OCI-LY7 (cell line): Measurements from ENCODE around the gene HMCN1. TPM values are rescaled to one million over a fixed set of nuclear protein-coding genes. Genes with fewer than 3 reads are reported as not detected.

Source experiments
- BruUV-seq: library from RNA; stranded (reverse); fragments of 400-500 nt; replicated peaks from 2 replicates; lab custom pipeline; 2021; lab: Mats Ljungman, UMichigan
- CTCF ChIA-PET: fragments of 300-600 bp; sonication (Branson Sonifier 250); formaldehyde crosslinking; loops from one replicate; lab custom pipeline; 2022; ENCODE audit warnings: antibody characterized with exemption; ENCODE audit not compliant: unreplicated experiment; lab: Charles Lee
- POLR2A ChIA-PET: fragments of 300-600 bp; sonication (Branson Sonifier 250); formaldehyde crosslinking; loops from one replicate; lab custom pipeline; 2022; ENCODE audit warnings: antibody characterized with exemption; lab: Charles Lee
- DNase-seq: peaks from one replicate; pipeline ENCODE4 v3.0.0-alpha.2; 2015; ENCODE audit warnings: low spot score
- H2AFZ ChIP-seq: fragments of 200-600 bp; sonication (generic), shearing (Covaris generic); 2 replicates; pipeline ENCODE4 v1.6.1; 2014; ENCODE audit warnings: mild to moderate bottlenecking, antibody characterized with exemption, low read length, moderate library complexity
- H3K27ac ChIP-seq: fragments of 200-600 bp; sonication (generic); 2 replicates; pipeline ENCODE4 v1.5.1; 2014; ENCODE audit warnings: mixed run types, low read depth, mild to moderate bottlenecking, moderate library complexity, low read length, inconsistent platforms; ENCODE audit not compliant: poor library complexity, severe bottlenecking
- H3K36me3 ChIP-seq: fragments of 200-600 bp; sonication (generic); 2 replicates; pipeline ENCODE4 v1.6.1; 2014; ENCODE audit warnings: mild to moderate bottlenecking, antibody characterized with exemption, low read length, moderate library complexity, mixed read lengths; ENCODE audit not compliant: insufficient read depth
- H3K4me1 ChIP-seq: fragments of 200-600 bp; sonication (generic); 2 replicates; pipeline ENCODE4 v1.5.1; 2014; ENCODE audit warnings: mild to moderate bottlenecking, low read length; ENCODE audit not compliant: insufficient read depth, poor library complexity, severe bottlenecking
- H3K4me2 ChIP-seq: fragments of 200-600 bp; sonication (generic); 2 replicates; pipeline ENCODE4 v1.6.1; 2014; ENCODE audit warnings: mild to moderate bottlenecking, low read length
- H3K4me3 ChIP-seq: fragments of 200-600 bp; sonication (generic); 2 replicates; pipeline ENCODE4 v1.5.1; 2014; ENCODE audit warnings: mild to moderate bottlenecking, low read depth, low read length; ENCODE audit not compliant: poor library complexity, severe bottlenecking
- H3K79me2 ChIP-seq: fragments of 200-600 bp; sonication (generic); 2 replicates; pipeline ENCODE4 v1.6.1; 2016; ENCODE audit warnings: low read depth, mild to moderate bottlenecking, low read length, moderate library complexity, mixed read lengths; ENCODE audit not compliant: insufficient read depth
- H3K9me2 ChIP-seq: fragments of 200-600 bp; sonication (generic); 2 replicates; pipeline ENCODE4 v1.6.1; 2016; ENCODE audit warnings: mild to moderate bottlenecking, low read length, mixed read lengths; ENCODE audit not compliant: insufficient read depth
- H3K9me3 ChIP-seq: fragments of 200-600 bp; sonication (generic); 2 replicates; pipeline ENCODE4 v1.6.1; 2014; ENCODE audit warnings: mild to moderate bottlenecking, mixed run types, low read length, mixed read lengths
- H4K20me1 ChIP-seq: fragments of 200-600 bp; sonication (generic); 2 replicates; pipeline ENCODE4 v1.6.1; 2014; ENCODE audit warnings: mild to moderate bottlenecking, antibody characterized with exemption, low read length, moderate library complexity, mixed read lengths; ENCODE audit not compliant: insufficient read depth
- EZH2phosphoT487 ChIP-seq: fragments of 200-600 bp; sonication (generic); IDR thresholded peaks from 2 replicates; pipeline ENCODE4 v1.6.1; 2018; ENCODE audit warnings: low read depth, borderline replicate concordance, mild to moderate bottlenecking, mixed run types, antibody characterized with exemption, low read length, moderate library complexity, mixed read lengths
- intact Hi-C: fragments of 100-400 bp; cut with micrococcal nuclease; formaldehyde crosslinking; loops from one replicate; pipeline ENCODE4 v1.10.0; 2022; ENCODE audit not compliant: unreplicated experiment
- total RNA-seq, 2 experiments: library from RNA; depleted of rRNA in 1 of 2; stranded (reverse); fragments of >200 nt in 1 of 2; shearing (Covaris generic) in 1 of 2; gene quantifications; 2 replicates each; pipeline ENCODE4 v1.2.3, GENCODE V29; 2014 to 2022
- TF ChIP-seq, protein P1 (sequence below): fragments of 200-600 bp; sonication (generic); conservative IDR thresholded peaks from 2 replicates; pipeline ENCODE4 v1.5.1; 2014; ENCODE audit warnings: mild to moderate bottlenecking, antibody characterized with exemption, low read length, moderate library complexity, mixed read lengths

HMCN1 gene
- total RNA-seq, 2 experiments from 2014 or later: 0.02 TPM; not detected in 1

DNA sequence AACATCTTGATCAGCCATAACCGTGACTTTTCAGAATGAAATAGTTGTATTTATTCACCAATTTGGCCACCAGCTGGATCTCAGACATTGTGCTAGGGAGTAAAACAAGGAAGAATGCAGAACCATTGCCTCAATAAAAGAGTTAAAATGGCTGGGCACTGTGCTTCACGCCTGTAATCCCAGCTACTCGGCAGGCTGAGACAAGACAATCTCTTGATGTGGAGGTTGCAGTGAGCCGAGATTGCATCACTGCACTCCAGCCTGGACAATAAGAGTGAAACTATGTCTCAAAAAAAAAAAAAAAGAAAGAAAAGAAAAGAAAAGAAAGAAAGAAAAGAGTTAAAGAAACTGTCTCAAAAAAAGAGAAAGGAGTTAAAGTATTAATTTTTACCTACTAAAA lies 441.4 kb downstream of the HMCN1 start:
- Histone ChIP-seq H3K4me1 (no peaks in the 10 kb centered on the region), H3K4me2 (no peak overlapping the region), H4K20me1 (no peaks in the 10 kb centered on the region), H3K79me2 (no peaks in the 10 kb centered on the region), H3K4me3 (no peak overlapping the region), H3K36me3 (no peaks in the 10 kb centered on the region), H3K9me2 (no peaks in the 10 kb centered on the region), H2AFZ (no peak overlapping the region), H3K9me3 (no peaks in the 10 kb centered on the region), H3K27ac (no peak overlapping the region)
- intact Hi-C loops: no loop called here
- no TSS peak for BruUV-seq
- no peak for DNase-seq
- TF ChIP-seq EZH2phosphoT487: no peak
- TF ChIP-seq, protein P1, sequence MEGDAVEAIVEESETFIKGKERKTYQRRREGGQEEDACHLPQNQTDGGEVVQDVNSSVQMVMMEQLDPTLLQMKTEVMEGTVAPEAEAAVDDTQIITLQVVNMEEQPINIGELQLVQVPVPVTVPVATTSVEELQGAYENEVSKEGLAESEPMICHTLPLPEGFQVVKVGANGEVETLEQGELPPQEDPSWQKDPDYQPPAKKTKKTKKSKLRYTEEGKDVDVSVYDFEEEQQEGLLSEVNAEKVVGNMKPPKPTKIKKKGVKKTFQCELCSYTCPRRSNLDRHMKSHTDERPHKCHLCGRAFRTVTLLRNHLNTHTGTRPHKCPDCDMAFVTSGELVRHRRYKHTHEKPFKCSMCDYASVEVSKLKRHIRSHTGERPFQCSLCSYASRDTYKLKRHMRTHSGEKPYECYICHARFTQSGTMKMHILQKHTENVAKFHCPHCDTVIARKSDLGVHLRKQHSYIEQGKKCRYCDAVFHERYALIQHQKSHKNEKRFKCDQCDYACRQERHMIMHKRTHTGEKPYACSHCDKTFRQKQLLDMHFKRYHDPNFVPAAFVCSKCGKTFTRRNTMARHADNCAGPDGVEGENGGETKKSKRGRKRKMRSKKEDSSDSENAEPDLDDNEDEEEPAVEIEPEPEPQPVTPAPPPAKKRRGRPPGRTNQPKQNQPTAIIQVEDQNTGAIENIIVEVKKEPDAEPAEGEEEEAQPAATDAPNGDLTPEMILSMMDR: no peak
- POLR2A ChIA-PET: interaction anchor here (1.3 kb wide), 1 partner anchor 11 kb away, joined by 4 read pairs; no protein-coding TSS in a partner anchor
- CTCF ChIA-PET: no interaction called here

DNA sequence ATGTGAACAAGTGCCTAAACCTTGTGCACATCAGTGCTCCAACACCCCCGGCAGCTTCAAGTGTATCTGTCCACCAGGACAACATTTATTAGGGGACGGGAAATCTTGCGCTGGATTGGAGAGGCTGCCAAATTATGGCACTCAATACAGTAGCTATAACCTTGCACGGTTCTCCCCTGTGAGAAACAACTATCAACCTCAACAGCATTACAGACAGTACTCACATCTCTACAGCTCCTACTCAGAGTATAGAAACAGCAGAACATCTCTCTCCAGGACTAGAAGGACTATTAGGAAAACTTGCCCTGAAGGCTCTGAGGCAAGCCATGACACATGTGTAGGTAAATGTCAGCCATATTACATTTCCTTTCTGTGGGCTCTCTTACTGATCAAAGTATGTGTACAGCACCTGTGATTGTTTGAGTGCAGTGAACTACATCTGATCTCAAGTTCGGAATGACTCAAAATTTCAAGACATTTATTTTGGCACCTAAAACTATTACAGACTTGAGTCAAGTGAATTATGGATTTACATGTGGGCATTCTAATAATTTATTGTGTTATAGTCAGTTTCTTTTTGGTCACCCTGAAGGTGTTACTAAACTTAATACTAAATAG lies 444.3 kb downstream of the HMCN1 start:
- no peak for DNase-seq
- no TSS peak for BruUV-seq
- H3K79me2 ChIP-seq: no peaks in the 10 kb centered on the region
- no peak overlapping the region for H2AFZ ChIP-seq
- H4K20me1 ChIP-seq: no peaks in the 10 kb centered on the region
- no peaks in the 10 kb centered on the region for H3K36me3 ChIP-seq
- no peak overlapping the region for H3K27ac ChIP-seq
- no peak overlapping the region for H3K4me3 ChIP-seq
- H3K9me3 ChIP-seq: no peaks in the 10 kb centered on the region
- ChIA-PET POLR2A (interaction anchor here (0.7 to 0.9 kb wide), 2 partner anchors 9 to 52 kb away, joined by 3 to 4 read pairs; no protein-coding TSS in a partner anchor), CTCF (no interaction called here)
- H3K4me1 ChIP-seq: peaks cover under 1% of the 10 kb centered on the region
- H3K9me2 ChIP-seq: no peaks in the 10 kb centered on the region
- intact Hi-C loops: no loop called here
- TF ChIP-seq EZH2phosphoT487: no peak
- TF ChIP-seq, protein P1: no peak
- H3K4me2 ChIP-seq: no peak overlapping the region

DNA sequence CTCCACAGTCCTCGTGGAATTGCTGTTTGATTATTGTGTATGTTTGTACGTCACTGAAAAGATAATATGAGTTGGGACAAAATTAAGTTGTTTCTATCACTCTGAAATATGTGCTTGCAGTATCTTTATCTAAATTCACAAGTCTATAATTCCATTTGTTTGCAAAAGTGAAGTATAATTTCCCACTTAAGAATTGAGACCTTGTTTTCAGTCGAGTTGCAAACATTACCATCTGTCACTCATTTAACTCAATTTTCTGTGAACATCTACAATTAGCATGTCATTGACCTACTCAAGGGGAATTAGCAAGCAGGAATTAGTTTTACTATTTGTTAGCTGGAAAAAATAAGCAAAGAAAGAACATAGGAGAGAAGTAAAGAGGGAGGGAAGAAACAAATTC lies 445.0 kb downstream of the HMCN1 start:
- intact Hi-C loops: no loop called here
- Histone ChIP-seq H3K9me3 (no peaks in the 10 kb centered on the region), H4K20me1 (no peaks in the 10 kb centered on the region), H3K79me2 (no peaks in the 10 kb centered on the region), H3K9me2 (no peaks in the 10 kb centered on the region), H3K4me2 (no peak overlapping the region), H3K4me3 (no peak overlapping the region), H3K36me3 (no peaks in the 10 kb centered on the region), H3K27ac (no peak overlapping the region), H3K4me1 (peaks cover 7% of the 10 kb centered on the region), H2AFZ (no peak overlapping the region)
- ChIA-PET CTCF (no interaction called here), POLR2A (no interaction called here)
- TF ChIP-seq, protein P1: no peak
- no peak for TF ChIP-seq EZH2phosphoT487
- no TSS peak for BruUV-seq
- no peak for DNase-seq
